ENCODE data around the gene PLIN4. TPM values are rescaled to one million over a fixed set of nuclear protein-coding genes. Genes with fewer than 3 reads are reported as not detected.

Gene PLIN4
- total RNA-seq, 2 experiments from 2014 or later, result not detected

- Mint-ChIP-seq H3K4me1 (ENCODE audit: low read depth) (peaks cover 12% of the 10 kb centered on the region), H3K4me3 (peak within 1 kb of the TSS; percentile 86), H3K27ac (peak within 1 kb of the TSS; percentile 85), H3K27me3 (ENCODE audit: low read depth) (no peaks in the 10 kb centered on the region), H3K9me3 (no peaks in the 10 kb centered on the region), H3K36me3 (ENCODE audit: low read depth) (no peaks in the 10 kb centered on the region)
- DNase-seq, result peak; percentile 99
- CTCF ChIA-PET, result no interaction called here
- intact Hi-C loops (cut with micrococcal nuclease), result loop anchor here (1.0 to 5.0 kb wide), 4 partner anchors 13 to 334 kb away; partner anchors contain the start of genes CHAF1A, FEM1A and YJU2
Observed at GRCh38 chr19:4457654-4458395, 60.5 kb downstream of the PLIN4 start, which contains the start of gene UBXN6. UBXN6 (minus strand) TSS chr19:4457794; CDS start chr19:4457697, 97 bp downstream.

GRCh38 chr19:4456843-4457653 is 61.2 kb downstream of the PLIN4 start:
- H3K27ac Mint-ChIP-seq, result peak overlapping the region; percentile 85
- intact Hi-C loops (cut with micrococcal nuclease), result loop anchor here (1.0 to 5.0 kb wide), 4 partner anchors 14 to 335 kb away; partner anchors contain the start of genes CHAF1A, FEM1A and YJU2
- peak overlapping the region; percentile 86 for H3K4me3 Mint-ChIP-seq
- CTCF ChIA-PET, result interaction anchor here (0.6 to 1.5 kb wide), 2 partner anchors 66 to 655 kb away, joined by 3 read pairs; no protein-coding TSS in a partner anchor
- no peaks in the 10 kb centered on the region for H3K27me3 Mint-ChIP-seq (ENCODE audit: low read depth)
- H3K9me3 Mint-ChIP-seq, result no peaks in the 10 kb centered on the region
- peaks cover 12% of the 10 kb centered on the region for H3K4me1 Mint-ChIP-seq (ENCODE audit: low read depth)
- no peaks in the 10 kb centered on the region for H3K36me3 Mint-ChIP-seq (ENCODE audit: low read depth)
- DNase-seq, result no peak

GRCh38 chr19:4456476-4456842 is 61.8 kb downstream of the PLIN4 start:
- peak overlapping the region; percentile 86 for H3K4me3 Mint-ChIP-seq
- no peaks in the 10 kb centered on the region for H3K27me3 Mint-ChIP-seq (ENCODE audit: low read depth)
- no peaks in the 10 kb centered on the region for H3K36me3 Mint-ChIP-seq (ENCODE audit: low read depth)
- DNase-seq, result no peak
- CTCF ChIA-PET, result interaction anchor here (0.6 to 1.5 kb wide), 2 partner anchors 67 to 654 kb away, joined by 3 read pairs; no protein-coding TSS in a partner anchor
- peaks cover 12% of the 10 kb centered on the region for H3K4me1 Mint-ChIP-seq (ENCODE audit: low read depth)
- peak overlapping the region; percentile 85 for H3K27ac Mint-ChIP-seq
- no peaks in the 10 kb centered on the region for H3K9me3 Mint-ChIP-seq
- intact Hi-C loops (cut with micrococcal nuclease), result loop anchor here (2.0 to 5.0 kb wide), 2 partner anchors 210 to 336 kb away; partner anchors contain the start of genes FEM1A and YJU2

GRCh38 chr19:4455719-4456475 is 62.4 kb downstream of the PLIN4 start:
- H3K4me3 Mint-ChIP-seq, result peak overlapping the region; percentile 86
- H3K4me1 Mint-ChIP-seq (ENCODE audit: low read depth), result peaks cover 12% of the 10 kb centered on the region
- DNase-seq, result no peak
- H3K36me3 Mint-ChIP-seq (ENCODE audit: low read depth), result no peaks in the 10 kb centered on the region
- intact Hi-C loops (cut with micrococcal nuclease), result loop anchor here (2.0 to 5.0 kb wide), 2 partner anchors 209 to 336 kb away; partner anchors contain the start of genes FEM1A and YJU2
- peak overlapping the region; percentile 85 for H3K27ac Mint-ChIP-seq
- CTCF ChIA-PET, result interaction anchor here (1.5 kb wide), 1 partner anchor 67 kb away, joined by 3 read pairs; no protein-coding TSS in a partner anchor
- H3K27me3 Mint-ChIP-seq (ENCODE audit: low read depth), result no peaks in the 10 kb centered on the region
- no peaks in the 10 kb centered on the region for H3K9me3 Mint-ChIP-seq

- Mint-ChIP-seq H3K27me3 (ENCODE audit: low read depth) (no peaks in the 10 kb centered on the region), H3K4me1 (ENCODE audit: low read depth) (peaks cover 12% of the 10 kb centered on the region), H3K36me3 (ENCODE audit: low read depth) (peaks cover 2% of the 10 kb centered on the region), H3K27ac (peak overlapping the region; percentile 24), H3K9me3 (no peaks in the 10 kb centered on the region), H3K4me3 (no peak overlapping the region)
- intact Hi-C loops (cut with micrococcal nuclease), result loop anchor here (5.0 kb wide), 1 partner anchor 337 kb away; the partner anchor contains the start of gene FEM1A
- no peak for DNase-seq
- CTCF ChIA-PET, result no interaction called here
Observed at GRCh38 chr19:4454747-4455718, 63.3 kb downstream of the PLIN4 start.

GRCh38 chr19:4453232-4454179 is 64.8 kb downstream of the PLIN4 start:
- no peaks in the 10 kb centered on the region for H3K9me3 Mint-ChIP-seq
- intact Hi-C loops (cut with micrococcal nuclease), result no loop called here
- CTCF ChIA-PET, result no interaction called here
- H3K27me3 Mint-ChIP-seq (ENCODE audit: low read depth), result no peaks in the 10 kb centered on the region
- no peak overlapping the region for H3K27ac Mint-ChIP-seq
- no peak overlapping the region for H3K4me3 Mint-ChIP-seq
- H3K36me3 Mint-ChIP-seq (ENCODE audit: low read depth), result peaks cover 5% of the 10 kb centered on the region
- H3K4me1 Mint-ChIP-seq (ENCODE audit: low read depth), result peaks cover 12% of the 10 kb centered on the region
- DNase-seq, result no peak

GRCh38 chr19:4452230-4452990 is 65.9 kb downstream of the PLIN4 start:
- H3K27ac Mint-ChIP-seq, result no peak overlapping the region
- no peaks in the 10 kb centered on the region for H3K9me3 Mint-ChIP-seq
- H3K27me3 Mint-ChIP-seq (ENCODE audit: low read depth), result no peaks in the 10 kb centered on the region
- H3K36me3 Mint-ChIP-seq (ENCODE audit: low read depth), result peaks cover 5% of the 10 kb centered on the region
- H3K4me1 Mint-ChIP-seq (ENCODE audit: low read depth), result peaks cover 10% of the 10 kb centered on the region
- intact Hi-C loops (cut with micrococcal nuclease), result no loop called here
- DNase-seq, result no peak
- H3K4me3 Mint-ChIP-seq, result no peak overlapping the region
- CTCF ChIA-PET, result interaction anchor here (0.6 kb wide), 1 partner anchor 75 kb away, joined by 7 read pairs; no protein-coding TSS in a partner anchor

Other genes starting within 250 kb of the PLIN4 start
- not detected for gene SHD, start 239.2 kb downstream of the PLIN4 start, total RNA-seq
- gene TMIGD2, start 216.1 kb downstream of the PLIN4 start, total RNA-seq, result 10 to 100 TPM; 19.9 to 21.2 TPM
- 10 to 100 TPM; 12.3 to 17.5 TPM for gene FSD1, start 213.9 kb downstream of the PLIN4 start, total RNA-seq
- gene STAP2, start 179.7 kb downstream of the PLIN4 start, total RNA-seq, result 10 to 100 TPM in 1 of 2 experiments, 1 to 10 TPM in 1; 8.1 to 10.7 TPM
- 10 to 100 TPM; 16.3 to 18.6 TPM for gene MPND, start 174.9 kb downstream of the PLIN4 start, total RNA-seq
- gene SH3GL1, start 117.9 kb downstream of the PLIN4 start, total RNA-seq, result 10 to 100 TPM; 31.7 to 32.1 TPM
- gene CHAF1A, start 115.8 kb downstream of the PLIN4 start, total RNA-seq, result 10 to 100 TPM; 57.3 to 65.1 TPM
- 10 to 100 TPM; 28.7 to 36.2 TPM for gene UBXN6, start 60.7 kb downstream of the PLIN4 start, total RNA-seq
- 10 to 100 TPM; 43.0 to 43.5 TPM for gene HDGFL2, start 46.2 kb downstream of the PLIN4 start, total RNA-seq
- gene PLIN5, start 16.7 kb upstream of the PLIN4 start, total RNA-seq, result under 1 TPM; 0.07 to 0.25 TPM
- 1 to 10 TPM; 1.3 to 1.5 TPM for gene LRG1, start 21.6 kb upstream of the PLIN4 start, total RNA-seq
- under 1 TPM in 1 of 2 experiments, not detected in 1; 0.17 TPM for gene SEMA6B, start 41.2 kb upstream of the PLIN4 start, total RNA-seq
- gene TNFAIP8L1, start 121.0 kb upstream of the PLIN4 start, total RNA-seq, result 10 to 100 TPM; 19.9 to 20.4 TPM
- 10 to 100 TPM; 43.5 to 45.5 TPM for gene MYDGF, start 151.9 kb upstream of the PLIN4 start, total RNA-seq
- 10 to 100 TPM; 40.8 to 41.9 TPM for gene DPP9, start 205.4 kb upstream of the PLIN4 start, total RNA-seq